ENCODE data around the gene CD86. TPM values are rescaled to one million over a fixed set of nuclear protein-coding genes. Genes with fewer than 3 reads are reported as not detected.

CD86 gene
- total RNA-seq, 2 experiments from 2014 or later: 0.69 to 1.4 TPM

DNA sequence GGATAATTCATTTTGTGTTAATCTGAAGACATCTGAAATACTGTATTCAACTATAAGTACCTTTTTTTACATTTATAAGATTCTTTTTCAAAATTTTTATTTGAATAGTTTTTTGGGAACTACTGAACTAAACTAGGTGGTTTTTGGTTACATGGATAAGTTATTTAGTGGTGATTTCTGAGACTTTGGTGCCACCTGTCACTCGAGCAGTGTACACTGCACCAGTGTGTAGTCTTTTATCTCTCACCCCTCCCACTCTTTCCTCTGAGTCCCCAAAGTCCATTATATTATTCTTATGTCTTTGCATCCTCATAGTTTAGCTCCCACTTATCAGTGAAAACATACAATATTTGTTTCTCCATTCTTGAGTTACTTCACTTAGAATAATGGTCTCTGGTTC, 57.6 kb downstream of the CD86 start:
- no peaks in the 10 kb centered on the region for H3K9me3 ChIP-seq (ENCODE audit: control insufficient read depth in 1 of 2, insufficient read depth in 1 of 2, low read length in 2 of 2)
- ChIA-PET CTCF (no interaction called here), POLR2A (no interaction called here)
- TF ChIP-seq CTCF (IDR thresholded peaks at IDR 0.05): no peak
- no peaks in the 10 kb centered on the region for H3K36me3 ChIP-seq (ENCODE audit: insufficient read depth, low read length)
- no peak for ATAC-seq (ENCODE audit: poor library complexity)
- Mint-ChIP-seq H3K4me3 (no peak overlapping the region), H3K27ac (no peak overlapping the region), H3K27me3 (peaks cover 16% of the 10 kb centered on the region), H3K4me1 (ENCODE audit: low read depth) (no peaks in the 10 kb centered on the region), H3K9me3 (peaks cover 3% of the 10 kb centered on the region), H3K36me3 (ENCODE audit: low read depth) (no peaks in the 10 kb centered on the region)
- no peak for DNase-seq
- no peaks in the 10 kb centered on the region for H3K4me1 ChIP-seq (ENCODE audit: insufficient read depth, low read length)
- H3K4me3 ChIP-seq (ENCODE audit: low read length): no peak overlapping the region
- peaks cover 0 to 7% of the 10 kb centered on the region in 2 experiments for H3K27me3 ChIP-seq (ENCODE audit: control insufficient read depth in 1 of 2, insufficient read depth in 2 of 2, low read length in 2 of 2)
- intact Hi-C loops (cut with DNase I, micrococcal nuclease): no loop called here
- no peak overlapping the region for H3K27ac ChIP-seq (ENCODE audit: low read depth in 1 of 2, low read length in 2 of 2)

DNA sequence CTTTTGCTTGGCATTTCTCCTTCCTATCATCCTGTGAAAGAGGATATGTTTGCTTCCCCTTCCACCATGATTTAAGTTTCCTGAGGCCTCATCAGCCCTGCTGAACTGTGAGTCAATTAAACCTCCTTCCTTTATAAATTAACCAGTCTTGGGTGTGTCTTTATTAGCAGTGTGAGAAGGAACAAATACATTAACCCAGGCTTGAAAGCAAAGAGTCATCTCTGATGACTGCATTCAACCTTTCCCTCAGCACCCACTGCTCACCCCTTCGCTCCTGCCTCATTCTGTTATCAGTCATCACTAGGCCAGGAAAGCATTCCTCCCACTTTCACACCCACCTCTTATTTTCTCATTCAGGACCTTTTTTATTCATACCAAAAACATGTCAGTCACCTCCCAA, 68.7 kb downstream of the CD86 start:
- no peaks in the 10 kb centered on the region for H3K36me3 ChIP-seq (ENCODE audit: insufficient read depth, low read length)
- peaks cover 0 to 7% of the 10 kb centered on the region in 2 experiments for H3K9me3 ChIP-seq (ENCODE audit: control insufficient read depth in 1 of 2, insufficient read depth in 1 of 2, low read length in 2 of 2)
- intact Hi-C loops (cut with DNase I, micrococcal nuclease): no loop called here
- Mint-ChIP-seq H3K4me3 (no peak overlapping the region), H3K4me1 (ENCODE audit: low read depth) (no peaks in the 10 kb centered on the region), H3K36me3 (ENCODE audit: low read depth) (no peaks in the 10 kb centered on the region), H3K27ac (no peak overlapping the region), H3K9me3 (no peaks in the 10 kb centered on the region), H3K27me3 (peaks cover 14% of the 10 kb centered on the region)
- peak in 1 of 14 experiments; percentile 27 for DNase-seq
- no peak for TF ChIP-seq CTCF (IDR thresholded peaks at IDR 0.05)
- ChIA-PET CTCF (no interaction called here), POLR2A (no interaction called here)
- peaks cover 5 to 14% of the 10 kb centered on the region in 2 experiments for H3K27me3 ChIP-seq (ENCODE audit: control insufficient read depth in 1 of 2, insufficient read depth in 2 of 2, low read length in 2 of 2)
- H3K27ac ChIP-seq (ENCODE audit: low read depth in 1 of 2, low read length in 2 of 2): no peak overlapping the region
- no peak for ATAC-seq (ENCODE audit: poor library complexity)
- H3K4me3 ChIP-seq (ENCODE audit: low read length): no peak overlapping the region
- H3K4me1 ChIP-seq (ENCODE audit: insufficient read depth, low read length): no peaks in the 10 kb centered on the region

GRCh38 chr3:122132949-122133540, 77.9 kb downstream of the CD86 start:
- H3K27ac Mint-ChIP-seq: no peak overlapping the region
- Histone ChIP-seq H3K9me3 (ENCODE audit: control insufficient read depth in 1 of 2, insufficient read depth in 1 of 2, low read length in 2 of 2) (no peaks in the 10 kb centered on the region), H3K36me3 (ENCODE audit: insufficient read depth, low read length) (no peaks in the 10 kb centered on the region), H3K4me3 (ENCODE audit: low read length) (no peak overlapping the region), H3K27ac (ENCODE audit: low read depth in 1 of 2, low read length in 2 of 2) (no peak overlapping the region), H3K4me1 (ENCODE audit: insufficient read depth, low read length) (no peaks in the 10 kb centered on the region), H3K27me3 (ENCODE audit: control insufficient read depth in 1 of 2, insufficient read depth in 2 of 2, low read length in 2 of 2) (no peaks in the 10 kb centered on the region)
- ChIA-PET CTCF (no interaction called here), POLR2A (no interaction called here)
- H3K27me3 Mint-ChIP-seq: peaks cover 5% of the 10 kb centered on the region
- H3K4me1 Mint-ChIP-seq (ENCODE audit: low read depth): no peaks in the 10 kb centered on the region
- no peak for TF ChIP-seq CTCF (IDR thresholded peaks at IDR 0.05)
- ATAC-seq (ENCODE audit: poor library complexity) (no peak), DNase-seq (no peak)
- no peaks in the 10 kb centered on the region for H3K36me3 Mint-ChIP-seq (ENCODE audit: low read depth)
- intact Hi-C loops (cut with DNase I, micrococcal nuclease): no loop called here
- no peak overlapping the region for H3K4me3 Mint-ChIP-seq
- no peaks in the 10 kb centered on the region for H3K9me3 Mint-ChIP-seq

All from CD4-positive, alpha-beta T cell (primary cell).